PC-3 (cell line): Measurements from ENCODE around the gene MKKS. TPM values are rescaled to one million over a fixed set of nuclear protein-coding genes. Genes with fewer than 3 reads are reported as not detected.
A peak's percentile ranks its signal among the peaks of the same experiment; 100 is the strongest.

Experiments used
- ATAC-seq: fragments of 200-7000 bp; cut with Tn5 transposase; 2 replicates; pipeline ENCODE4 v1.9.1; 2020; ENCODE audit warnings: mild to moderate bottlenecking, moderate library complexity
- BruUV-seq: library from RNA; stranded (reverse); fragments of 400-500 nt; replicated peaks from 2 replicates; lab custom pipeline; 2021; lab: Mats Ljungman, UMichigan
- CTCF ChIA-PET: fragments of 300-600 bp; sonication (Branson Sonifier 250); formaldehyde crosslinking; loops from one replicate; lab custom pipeline; 2022; ENCODE audit warnings: antibody characterized with exemption; lab: Charles Lee
- POLR2A ChIA-PET: fragments of 300-600 bp; sonication (Branson Sonifier 250); formaldehyde crosslinking; loops from one replicate; lab custom pipeline; 2022; ENCODE audit warnings: antibody characterized with exemption; ENCODE audit not compliant: unreplicated experiment; lab: Charles Lee
- DNase-seq: peaks from one replicate; pipeline ENCODE4 v3.0.0-alpha.2; 2015
- H2AFZ ChIP-seq: fragments of 300-600 bp; sonication (generic); 2 replicates; pipeline ENCODE4 v1.6.0; 2016; ENCODE audit warnings: antibody characterized with exemption, low read length
- H3F3A ChIP-seq: fragments of 300-600 bp; sonication (generic); one replicate; pipeline ENCODE4 v1.6.0; 2017; ENCODE audit warnings: antibody characterized with exemption, low read length, control low read depth, mild to moderate bottlenecking; ENCODE audit not compliant: unreplicated experiment
- H3K27ac ChIP-seq: fragments of 300-600 bp; sonication (generic); 2 replicates; pipeline ENCODE4 v1.5.1; 2016; ENCODE audit warnings: mild to moderate bottlenecking, low read length
- H3K27me3 ChIP-seq: fragments of 300-600 bp; sonication (generic); 2 replicates; pipeline ENCODE4 v1.6.1; 2016; ENCODE audit warnings: low read length, mixed read lengths
- H3K36me3 ChIP-seq: fragments of 300-600 bp; sonication (generic); 2 replicates; pipeline ENCODE4 v1.6.1; 2016; ENCODE audit warnings: low read depth, mixed run types, low read length, mixed read lengths
- H3K4me1 ChIP-seq: fragments of 300-600 bp; sonication (generic); 2 replicates; pipeline ENCODE4 v1.5.1; 2016; ENCODE audit warnings: low read length; ENCODE audit not compliant: insufficient read depth
- H3K4me2 ChIP-seq: fragments of 300-600 bp; sonication (generic); 2 replicates; pipeline ENCODE4 v1.6.0; 2016; ENCODE audit warnings: low read length
- H3K4me3 ChIP-seq: fragments of 300-600 bp; sonication (generic); 2 replicates; pipeline ENCODE4 v1.5.1; 2016; ENCODE audit warnings: mild to moderate bottlenecking, low read length, mixed read lengths
- H3K79me2 ChIP-seq: fragments of 300-600 bp; sonication (generic); 2 replicates; pipeline ENCODE4 v1.6.1; 2017; ENCODE audit warnings: low read length, mixed read lengths
- H3K9ac ChIP-seq: fragments of 300-600 bp; sonication (generic); 2 replicates; pipeline ENCODE4 v1.6.0; 2016; ENCODE audit warnings: mild to moderate bottlenecking, low read length
- H3K9me2 ChIP-seq: fragments of 300-600 bp; sonication (generic); replicated peaks from 2 replicates; pipeline ENCODE4 v1.6.1; 2016; ENCODE audit warnings: mixed run types, low read length, mixed read lengths
- H3K9me3 ChIP-seq: fragments of 300-600 bp; sonication (generic); 2 replicates; pipeline ENCODE4 v1.6.1; 2016; ENCODE audit warnings: low read length, mixed read lengths
- H4K20me1 ChIP-seq: fragments of 300-600 bp; sonication (generic); 2 replicates; pipeline ENCODE4 v1.6.1; 2016; ENCODE audit warnings: low read length, mixed read lengths
- CTCF ChIP-seq: fragments of 300-600 bp; sonication (generic); conservative IDR thresholded peaks from 2 replicates; pipeline ENCODE4 v1.5.1; 2017; ENCODE audit warnings: antibody characterized with exemption, low read depth, mild to moderate bottlenecking, low read length
- EZH2 ChIP-seq: fragments of 300-600 bp; sonication (generic); IDR thresholded peaks from one replicate; pipeline ENCODE4 v1.6.1; 2017; ENCODE audit warnings: antibody characterized with exemption, mild to moderate bottlenecking, low read length; ENCODE audit not compliant: unreplicated experiment
- EZH2phosphoT487 ChIP-seq: fragments of 300-600 bp; sonication (generic); IDR thresholded peaks from 2 replicates; pipeline ENCODE4 v1.6.1; 2018; ENCODE audit warnings: mild to moderate bottlenecking, antibody characterized with exemption, low read length, borderline replicate concordance
- intact Hi-C: fragments of 100-400 bp; cut with micrococcal nuclease; formaldehyde crosslinking; loops from 2 replicates; pipeline ENCODE4 v1.9.0; 2023
- total RNA-seq: library from RNA; depleted of rRNA; stranded (reverse); fragments of >200 nt; gene quantifications from 2 replicates; pipeline ENCODE4 v1.2.3, GENCODE V29; 2014

The MKKS gene
- total RNA-seq, 1 experiment from 2014 or later, result 13.6 TPM

GRCh38 chr20:10412591-10413408 lies 21.2 kb downstream of the MKKS start:
- H3K4me1 ChIP-seq, result peaks cover 21% of the 10 kb centered on the region
- no TSS peak for BruUV-seq
- ATAC-seq, result no peak

GRCh38 chr20:10411673-10412072 lies 22.3 kb downstream of the MKKS start:
- intact Hi-C loops, result no loop called here
- Histone ChIP-seq H3K4me1 (peaks cover 21% of the 10 kb centered on the region), H3K27me3 (no peaks in the 10 kb centered on the region), H3K79me2 (peaks cover 12% of the 10 kb centered on the region), H3K36me3 (peaks cover 31% of the 10 kb centered on the region), H3F3A (no peaks in the 10 kb centered on the region), H3K27ac (no peak overlapping the region), H4K20me1 (no peaks in the 10 kb centered on the region), H3K4me3 (no peak overlapping the region), H3K4me2 (no peak overlapping the region), H3K9me2 (no peaks in the 10 kb centered on the region), H2AFZ (no peak overlapping the region), H3K9ac (no peak overlapping the region), H3K9me3 (no peaks in the 10 kb centered on the region)
- TF ChIP-seq EZH2 (no peak), EZH2phosphoT487 (no peak), CTCF (no peak)
- ATAC-seq, result no peak
- BruUV-seq, result no TSS peak
- DNase-seq, result no peak
- ChIA-PET POLR2A (no interaction called here), CTCF (no interaction called here)

More at GRCh38 chr20:10412591-10413408, 21.2 kb downstream of the MKKS start:
- no peaks in the 10 kb centered on the region for H3K27me3 ChIP-seq
- no peaks in the 10 kb centered on the region for H4K20me1 ChIP-seq
- no peak overlapping the region for H3K9ac ChIP-seq
- peaks cover 37% of the 10 kb centered on the region for H3K36me3 ChIP-seq
- H3K9me3 ChIP-seq, result no peaks in the 10 kb centered on the region
- H3K4me3 ChIP-seq, result no peak overlapping the region
- no peaks in the 10 kb centered on the region for H3F3A ChIP-seq
- TF ChIP-seq EZH2, result no peak
- TF ChIP-seq EZH2phosphoT487, result no peak
- TF ChIP-seq CTCF, result peak; percentile 67
- H2AFZ ChIP-seq, result no peak overlapping the region
- ChIA-PET CTCF (no interaction called here), POLR2A (no interaction called here)
- H3K9me2 ChIP-seq, result no peaks in the 10 kb centered on the region
- H3K27ac ChIP-seq, result no peak overlapping the region
- DNase-seq, result peak; percentile 25
- peaks cover 20% of the 10 kb centered on the region for H3K79me2 ChIP-seq
- no peak overlapping the region for H3K4me2 ChIP-seq
- intact Hi-C loops, result no loop called here
